ENCODE results near the gene SPRED2. TPM values are rescaled to one million over a fixed set of nuclear protein-coding genes. Genes with fewer than 3 reads are reported as not detected.

Gene SPRED2
- polyA plus RNA-seq, 1 donor from 2014 or later: 5.3 TPM

DNA sequence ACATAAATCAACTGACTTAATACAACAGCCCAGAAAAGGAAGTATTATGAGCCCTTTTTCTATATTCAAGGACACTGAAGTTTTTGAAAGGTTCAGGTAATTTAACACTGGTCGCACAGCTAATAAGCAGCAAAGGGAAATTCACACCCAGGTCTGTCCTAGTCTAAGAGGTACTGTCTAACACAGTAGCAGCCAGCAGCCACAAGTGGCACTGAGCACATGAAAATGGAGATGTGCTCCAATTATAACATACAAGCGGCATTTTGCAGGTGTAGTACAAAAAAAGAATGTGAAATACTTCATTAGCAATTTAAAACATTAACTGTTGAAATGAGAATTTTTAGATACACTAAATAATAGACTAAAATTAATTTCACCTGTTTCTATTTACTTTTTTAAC lies 23.4 kb downstream of the SPRED2 start:
- TF ChIP-seq EP300 (conservative IDR thresholded peaks at IDR 0.05; ENCODE audit: poor library complexity, severe bottlenecking): no peak
- TF ChIP-seq SMC3 (conservative IDR thresholded peaks at IDR 0.05; ENCODE audit: poor library complexity): no peak
- no peak overlapping the region for H3K9ac ChIP-seq (ENCODE audit: low read length)
- H3K27me3 ChIP-seq (ENCODE audit: insufficient read depth, low read depth, low read length): no peaks in the 10 kb centered on the region
- no peak overlapping the region for H3K4me2 ChIP-seq (ENCODE audit: low read length)
- peaks cover 5% of the 10 kb centered on the region for H4K20me1 ChIP-seq (ENCODE audit: insufficient read depth)
- H3K9me3 ChIP-seq (ENCODE audit: low read length): no peaks in the 10 kb centered on the region
- H3K4me3 ChIP-seq (ENCODE audit: low read length): no peak overlapping the region
- peaks cover 8% of the 10 kb centered on the region for H3K79me2 ChIP-seq (replicated peaks; ENCODE audit: insufficient read depth, low read length)
- H3K27ac ChIP-seq (ENCODE audit: low read length): no peak overlapping the region
- no peaks in the 10 kb centered on the region for H3K36me3 ChIP-seq (ENCODE audit: insufficient read depth, low read length)
- no peak overlapping the region for H2AFZ ChIP-seq (ENCODE audit: low read depth, low read length)
- no peaks in the 10 kb centered on the region for H3K9me2 ChIP-seq (ENCODE audit: insufficient read depth, low read length)
- H3F3A ChIP-seq (ENCODE audit: insufficient read depth, low read length, poor library complexity, severe bottlenecking): no peaks in the 10 kb centered on the region

DNA sequence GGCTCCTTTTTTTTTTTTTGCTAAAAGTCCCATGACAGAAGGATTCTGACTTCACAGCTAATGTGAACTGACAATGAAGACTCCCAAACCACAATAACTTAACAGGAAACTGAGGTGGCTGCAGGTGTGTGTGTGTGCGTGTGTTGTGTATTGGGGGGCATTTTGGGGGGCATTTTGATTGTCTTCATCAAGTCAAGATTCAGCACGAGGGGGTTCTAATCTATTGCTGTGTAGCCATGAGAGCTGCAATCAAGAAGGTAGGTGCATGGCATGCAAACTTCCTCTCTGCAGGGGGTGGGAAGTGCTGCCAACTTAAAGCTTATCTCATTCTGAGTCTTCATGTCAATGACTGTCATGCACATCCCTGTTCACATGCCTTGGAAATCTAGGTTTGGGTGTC lies 25.2 kb downstream of the SPRED2 start:
- Histone ChIP-seq H3F3A (ENCODE audit: insufficient read depth, low read length, poor library complexity, severe bottlenecking) (no peaks in the 10 kb centered on the region), H3K36me3 (ENCODE audit: insufficient read depth, low read length) (no peaks in the 10 kb centered on the region), H2AFZ (ENCODE audit: low read depth, low read length) (no peak overlapping the region), H3K27me3 (ENCODE audit: insufficient read depth, low read depth, low read length) (no peaks in the 10 kb centered on the region), H4K20me1 (ENCODE audit: insufficient read depth) (peaks cover 5% of the 10 kb centered on the region), H3K4me3 (ENCODE audit: low read length) (no peak overlapping the region), H3K9ac (ENCODE audit: low read length) (no peak overlapping the region), H3K9me3 (ENCODE audit: low read length) (no peaks in the 10 kb centered on the region), H3K27ac (ENCODE audit: low read length) (no peak overlapping the region), H3K4me2 (ENCODE audit: low read length) (no peak overlapping the region), H3K9me2 (ENCODE audit: insufficient read depth, low read length) (no peaks in the 10 kb centered on the region), H3K79me2 (replicated peaks; ENCODE audit: insufficient read depth, low read length) (peaks cover 7% of the 10 kb centered on the region)
- TF ChIP-seq, protein P1, sequence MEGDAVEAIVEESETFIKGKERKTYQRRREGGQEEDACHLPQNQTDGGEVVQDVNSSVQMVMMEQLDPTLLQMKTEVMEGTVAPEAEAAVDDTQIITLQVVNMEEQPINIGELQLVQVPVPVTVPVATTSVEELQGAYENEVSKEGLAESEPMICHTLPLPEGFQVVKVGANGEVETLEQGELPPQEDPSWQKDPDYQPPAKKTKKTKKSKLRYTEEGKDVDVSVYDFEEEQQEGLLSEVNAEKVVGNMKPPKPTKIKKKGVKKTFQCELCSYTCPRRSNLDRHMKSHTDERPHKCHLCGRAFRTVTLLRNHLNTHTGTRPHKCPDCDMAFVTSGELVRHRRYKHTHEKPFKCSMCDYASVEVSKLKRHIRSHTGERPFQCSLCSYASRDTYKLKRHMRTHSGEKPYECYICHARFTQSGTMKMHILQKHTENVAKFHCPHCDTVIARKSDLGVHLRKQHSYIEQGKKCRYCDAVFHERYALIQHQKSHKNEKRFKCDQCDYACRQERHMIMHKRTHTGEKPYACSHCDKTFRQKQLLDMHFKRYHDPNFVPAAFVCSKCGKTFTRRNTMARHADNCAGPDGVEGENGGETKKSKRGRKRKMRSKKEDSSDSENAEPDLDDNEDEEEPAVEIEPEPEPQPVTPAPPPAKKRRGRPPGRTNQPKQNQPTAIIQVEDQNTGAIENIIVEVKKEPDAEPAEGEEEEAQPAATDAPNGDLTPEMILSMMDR (IDR thresholded peaks at IDR 0.05; ENCODE audit: poor library complexity, severe bottlenecking): no peak
- TF ChIP-seq TAF1 (IDR thresholded peaks at IDR 0.05; ENCODE audit: low read depth) (no peak), EP300 (conservative IDR thresholded peaks at IDR 0.05; ENCODE audit: poor library complexity, severe bottlenecking) (no peak), POLR2AphosphoS5 (IDR thresholded peaks at IDR 0.05) (no peak)

DNA sequence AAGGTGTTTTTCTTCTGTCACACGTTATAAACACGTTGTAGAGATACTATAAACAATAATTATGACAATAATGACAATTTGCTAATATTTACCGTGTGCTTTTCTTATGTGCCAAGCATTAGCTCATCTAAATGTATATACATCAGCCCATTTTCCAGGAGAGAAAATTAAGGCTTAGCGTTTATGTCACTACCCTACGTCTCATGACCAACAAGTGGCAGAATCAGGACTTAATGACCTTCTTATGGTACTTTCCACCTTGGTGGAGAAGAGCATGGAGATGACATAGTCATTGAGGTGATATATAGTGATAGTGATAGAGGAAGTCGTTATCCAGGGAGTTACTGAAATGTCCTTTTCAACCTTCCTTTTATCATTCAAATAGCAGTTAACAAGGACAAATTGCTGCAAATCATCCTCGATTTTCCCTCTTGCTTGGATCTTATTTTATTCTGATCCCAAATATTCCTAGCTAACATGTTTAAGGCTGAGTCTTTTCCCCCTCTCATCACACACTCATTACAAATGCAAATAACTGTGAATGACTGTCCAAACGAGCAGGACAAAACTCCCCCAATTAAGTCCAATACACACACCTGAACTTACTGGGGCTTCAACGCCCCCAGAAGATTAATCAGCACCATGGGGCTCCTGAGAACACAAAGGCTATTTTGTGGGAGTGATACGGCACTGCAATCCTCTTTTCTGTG lies 27.3 kb downstream of the SPRED2 start:
- no peaks in the 10 kb centered on the region for H3K36me3 ChIP-seq (ENCODE audit: insufficient read depth, low read length)
- no peaks in the 10 kb centered on the region for H3K9me2 ChIP-seq (ENCODE audit: insufficient read depth, low read length)
- no peaks in the 10 kb centered on the region for H3K27me3 ChIP-seq (ENCODE audit: insufficient read depth, low read depth, low read length)
- H3K27ac ChIP-seq (ENCODE audit: low read length): no peak overlapping the region
- H3K4me2 ChIP-seq (ENCODE audit: low read length): no peak overlapping the region
- H3K9ac ChIP-seq (ENCODE audit: low read length): no peak overlapping the region
- no peak overlapping the region for H2AFZ ChIP-seq (ENCODE audit: low read depth, low read length)
- no peak for TF ChIP-seq TAF1 (IDR thresholded peaks at IDR 0.05; ENCODE audit: low read depth)
- no peak for TF ChIP-seq EP300 (conservative IDR thresholded peaks at IDR 0.05; ENCODE audit: poor library complexity, severe bottlenecking)
- TF ChIP-seq, protein P2, sequence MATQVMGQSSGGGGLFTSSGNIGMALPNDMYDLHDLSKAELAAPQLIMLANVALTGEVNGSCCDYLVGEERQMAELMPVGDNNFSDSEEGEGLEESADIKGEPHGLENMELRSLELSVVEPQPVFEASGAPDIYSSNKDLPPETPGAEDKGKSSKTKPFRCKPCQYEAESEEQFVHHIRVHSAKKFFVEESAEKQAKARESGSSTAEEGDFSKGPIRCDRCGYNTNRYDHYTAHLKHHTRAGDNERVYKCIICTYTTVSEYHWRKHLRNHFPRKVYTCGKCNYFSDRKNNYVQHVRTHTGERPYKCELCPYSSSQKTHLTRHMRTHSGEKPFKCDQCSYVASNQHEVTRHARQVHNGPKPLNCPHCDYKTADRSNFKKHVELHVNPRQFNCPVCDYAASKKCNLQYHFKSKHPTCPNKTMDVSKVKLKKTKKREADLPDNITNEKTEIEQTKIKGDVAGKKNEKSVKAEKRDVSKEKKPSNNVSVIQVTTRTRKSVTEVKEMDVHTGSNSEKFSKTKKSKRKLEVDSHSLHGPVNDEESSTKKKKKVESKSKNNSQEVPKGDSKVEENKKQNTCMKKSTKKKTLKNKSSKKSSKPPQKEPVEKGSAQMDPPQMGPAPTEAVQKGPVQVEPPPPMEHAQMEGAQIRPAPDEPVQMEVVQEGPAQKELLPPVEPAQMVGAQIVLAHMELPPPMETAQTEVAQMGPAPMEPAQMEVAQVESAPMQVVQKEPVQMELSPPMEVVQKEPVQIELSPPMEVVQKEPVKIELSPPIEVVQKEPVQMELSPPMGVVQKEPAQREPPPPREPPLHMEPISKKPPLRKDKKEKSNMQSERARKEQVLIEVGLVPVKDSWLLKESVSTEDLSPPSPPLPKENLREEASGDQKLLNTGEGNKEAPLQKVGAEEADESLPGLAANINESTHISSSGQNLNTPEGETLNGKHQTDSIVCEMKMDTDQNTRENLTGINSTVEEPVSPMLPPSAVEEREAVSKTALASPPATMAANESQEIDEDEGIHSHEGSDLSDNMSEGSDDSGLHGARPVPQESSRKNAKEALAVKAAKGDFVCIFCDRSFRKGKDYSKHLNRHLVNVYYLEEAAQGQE (IDR thresholded peaks at IDR 0.05; ENCODE audit: borderline replicate concordance): no peak
- no peak for TF ChIP-seq POLR2AphosphoS5 (IDR thresholded peaks at IDR 0.05)
- no peak for TF ChIP-seq RAD21 (conservative IDR thresholded peaks at IDR 0.05)
- TF ChIP-seq, protein P1 (IDR thresholded peaks at IDR 0.05; ENCODE audit: poor library complexity, severe bottlenecking): no peak
- TF ChIP-seq SMC3 (conservative IDR thresholded peaks at IDR 0.05; ENCODE audit: poor library complexity): no peak
- no peak for TF ChIP-seq MXI1 (conservative IDR thresholded peaks at IDR 0.05; ENCODE audit: poor library complexity, severe bottlenecking)
- TF ChIP-seq EZH2 (IDR thresholded peaks at IDR 0.05; ENCODE audit: borderline replicate concordance, insufficient read depth, low read length, poor library complexity, severe bottlenecking): no peak
- peaks cover 11% of the 10 kb centered on the region for H3K79me2 ChIP-seq (replicated peaks; ENCODE audit: insufficient read depth, low read length)
- no peak overlapping the region for H3K4me3 ChIP-seq (ENCODE audit: low read length)
- H4K20me1 ChIP-seq (ENCODE audit: insufficient read depth): peaks cover 5% of the 10 kb centered on the region
- no peaks in the 10 kb centered on the region for H3K9me3 ChIP-seq (ENCODE audit: low read length)
- H3F3A ChIP-seq (ENCODE audit: insufficient read depth, low read length, poor library complexity, severe bottlenecking): no peaks in the 10 kb centered on the region
